VCaP (cell line): ENCODE data around the gene THAP8.

ENCODE experiments used
- H3K27ac ChIP-seq: fragments of 450-650 bp; 2 replicates; pipeline ENCODE4 v1.5.1; 2017
- CTCF ChIP-seq: fragments of 450-650 bp; conservative IDR thresholded peaks from 2 replicates; pipeline ENCODE4 v1.5.1; 2017; ENCODE audit warnings: mild to moderate bottlenecking, moderate library complexity

THAP8 gene

GRCh38 chr19:36093146-36093662 is 39.1 kb upstream of the THAP8 start:
- no peak overlapping the region for H3K27ac ChIP-seq
- TF ChIP-seq CTCF: no peak

GRCh38 chr19:36092566-36092965 is 38.5 kb upstream of the THAP8 start:
- H3K27ac ChIP-seq: no peak overlapping the region

GRCh38 chr19:36090910-36091695 is 37.0 kb upstream of the THAP8 start:
- H3K27ac ChIP-seq: no peak overlapping the region
- no peak for TF ChIP-seq CTCF

More at GRCh38 chr19:36092566-36092965, 38.5 kb upstream of the THAP8 start:
- TF ChIP-seq CTCF: no peak

GRCh38 chr19:36089847-36090246 is 35.8 kb upstream of the THAP8 start:
- H3K27ac ChIP-seq: no peak overlapping the region
- TF ChIP-seq CTCF: no peak

- no peak for TF ChIP-seq CTCF
- H3K27ac ChIP-seq: no peak overlapping the region
Measured at GRCh38 chr19:36086326-36086725, 32.2 kb upstream of the THAP8 start.

DNA sequence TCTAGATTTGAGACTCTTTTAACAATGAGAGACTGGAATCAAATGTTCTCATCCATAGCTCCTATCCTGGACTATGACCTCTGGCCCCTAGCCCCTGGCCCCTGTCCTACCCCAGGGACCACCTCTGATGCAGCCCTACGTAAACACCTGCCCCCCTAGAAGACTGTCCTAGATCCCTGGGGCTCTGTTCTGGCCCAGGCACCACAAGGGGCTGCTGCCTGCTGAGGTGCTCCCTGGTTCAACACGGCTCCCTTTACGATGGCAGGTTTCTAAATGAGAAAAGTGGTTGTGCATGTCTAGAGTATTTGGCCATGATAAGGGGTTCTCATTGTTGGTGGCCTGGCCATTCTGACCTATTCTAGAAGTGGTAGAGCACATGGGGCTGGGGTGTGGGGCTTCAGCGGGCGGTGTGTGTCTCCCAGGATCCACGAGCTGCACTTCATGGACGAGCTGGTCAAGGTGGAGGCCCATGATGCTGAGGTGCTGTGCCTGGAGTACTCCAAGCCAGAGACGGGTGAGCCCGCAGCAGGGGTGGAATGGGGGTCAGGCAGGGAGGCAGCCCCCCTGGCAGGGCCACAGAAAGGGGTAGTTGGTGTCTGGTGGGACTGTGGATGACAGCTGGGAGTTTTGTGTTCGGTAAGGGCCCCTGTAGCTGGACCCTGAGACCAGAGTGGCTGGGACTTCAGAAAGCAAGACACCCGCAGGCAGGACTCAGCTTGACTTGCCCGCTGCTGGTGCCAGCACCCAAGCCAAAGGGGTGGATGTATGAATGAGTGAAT is 30.3 kb upstream of the THAP8 start:
- no peak overlapping the region for H3K27ac ChIP-seq
- TF ChIP-seq CTCF: no peak

DNA sequence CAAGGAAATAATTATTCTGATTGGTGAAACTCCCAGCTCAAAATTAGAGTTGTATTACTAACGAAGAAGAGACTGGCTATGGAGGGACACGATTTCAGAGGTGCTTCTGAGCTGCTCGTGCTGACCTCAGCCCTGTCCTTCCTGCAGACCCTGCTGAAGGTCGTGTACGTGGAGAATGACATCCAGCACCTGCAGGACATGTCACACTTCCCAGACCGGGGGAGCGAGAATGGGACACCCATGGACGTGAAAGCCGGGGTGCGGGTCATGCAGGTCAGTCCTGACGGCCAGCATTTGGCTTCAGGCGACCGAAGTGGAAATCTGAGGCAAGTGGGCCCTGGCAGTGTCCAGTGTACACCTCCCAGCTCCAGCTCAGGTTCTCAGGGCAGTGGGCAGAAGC is 28.8 kb upstream of the THAP8 start:
- TF ChIP-seq CTCF: no peak
- no peak overlapping the region; the same call in 1 of the 2 replicates for H3K27ac ChIP-seq
